Mesenchymal stem cell (in vitro differentiated cells and primary cell): Measurements from ENCODE around the gene NXPH2.
"Not testable (repeated sequence)": the region's sequence is repeated elsewhere in the genome, so short reads cannot be mapped to it uniquely, and the experiment has no call there.

ENCODE experiments used
- DNase-seq: peaks from one replicate; pipeline ENCODE4 v3.0.0-alpha.2; 2013
- H2AFZ ChIP-seq: one replicate; pipeline ENCODE4 v1.6.1; 2013; ENCODE audit warnings: low read depth, mild to moderate bottlenecking, control low read depth, inconsistent platforms, low read length, moderate library complexity
- H2AK5ac ChIP-seq: 2 replicates; pipeline ENCODE4 v1.6.1; 2013; ENCODE audit warnings: low read length, moderate library complexity, mild to moderate bottlenecking, inconsistent platforms; ENCODE audit not compliant: severe bottlenecking
- H2BK120ac ChIP-seq: one replicate; pipeline ENCODE4 v1.6.1; 2013; ENCODE audit warnings: low read depth, mild to moderate bottlenecking, inconsistent platforms, low read length, moderate library complexity
- H2BK12ac ChIP-seq, 2 experiments: one replicate each; pipeline ENCODE4 v1.6.1; 2013; ENCODE audit warnings: inconsistent platforms in 2 of 2, low read length in 2 of 2, mild to moderate bottlenecking in 2 of 2, moderate library complexity in 2 of 2, control low read depth in 1 of 2
- H2BK15ac ChIP-seq: one replicate; pipeline ENCODE4 v1.6.1; 2013; ENCODE audit warnings: mild to moderate bottlenecking, low read depth, inconsistent platforms; ENCODE audit not compliant: poor library complexity, severe bottlenecking
- H2BK5ac ChIP-seq: 2 replicates; pipeline ENCODE4 v1.6.1; 2013; ENCODE audit warnings: low read depth, mild to moderate bottlenecking, low read length, control low read depth, inconsistent platforms; ENCODE audit not compliant: poor library complexity, severe bottlenecking
- H3K14ac ChIP-seq, 2 experiments: one replicate each; pipeline ENCODE4 v1.6.1; 2013; ENCODE audit warnings: inconsistent platforms in 2 of 2, low read length in 2 of 2, control low read depth in 1 of 2, mild to moderate bottlenecking in 1 of 2, moderate library complexity in 1 of 2
- H3K18ac ChIP-seq, 2 experiments: one replicate each; pipeline ENCODE4 v1.6.1; 2013; ENCODE audit warnings: inconsistent platforms in 2 of 2, low read length in 2 of 2, control low read depth in 1 of 2, low read depth in 1 of 2, mild to moderate bottlenecking in 1 of 2
- H3K23ac ChIP-seq, 2 experiments: one replicate each; pipeline ENCODE4 v1.6.1; 2013; ENCODE audit warnings: inconsistent platforms in 2 of 2, low read length in 2 of 2, mild to moderate bottlenecking in 2 of 2, moderate library complexity in 2 of 2, control low read depth in 1 of 2
- H3K27ac ChIP-seq: 2 replicates; pipeline ENCODE4 v1.5.1; 2013; ENCODE audit warnings: mild to moderate bottlenecking, moderate library complexity, low read length, control low read depth, inconsistent platforms; ENCODE audit not compliant: poor library complexity, severe bottlenecking
- H3K27me3 ChIP-seq, 2 experiments: 2 replicates each; pipeline versions ENCODE4 v1.6.1 to v1.7.0; 2013; ENCODE audit warnings: low read length in 2 of 2, mild to moderate bottlenecking in 2 of 2, moderate library complexity in 2 of 2, control low read depth in 1 of 2, inconsistent platforms in 1 of 2; ENCODE audit not compliant: control insufficient read depth in 1 of 2, insufficient read depth in 1 of 2
- H3K36me3 ChIP-seq, 2 experiments: 2 replicates each; pipeline versions ENCODE4 v1.6.1 to v1.7.0; 2013; ENCODE audit warnings: low read length in 2 of 2, control low read depth in 1 of 2, inconsistent platforms in 1 of 2, low read depth in 1 of 2, mild to moderate bottlenecking in 1 of 2; ENCODE audit not compliant: insufficient read depth in 2 of 2, control insufficient read depth in 1 of 2
- H3K4ac ChIP-seq, 2 experiments: one replicate each; pipeline ENCODE4 v1.6.1; 2013; ENCODE audit warnings: inconsistent platforms in 2 of 2, low read length in 2 of 2, mild to moderate bottlenecking in 2 of 2, moderate library complexity in 2 of 2, control low read depth in 1 of 2, low read depth in 1 of 2
- H3K4me1 ChIP-seq: 2 replicates; pipeline ENCODE4 v1.6.1; 2013; ENCODE audit warnings: low read depth, low read length, control low read depth; ENCODE audit not compliant: control insufficient read depth, insufficient read depth
- H3K4me2 ChIP-seq: 2 replicates; pipeline ENCODE4 v1.6.1; 2013; ENCODE audit warnings: low read length, mild to moderate bottlenecking, inconsistent platforms; ENCODE audit not compliant: poor library complexity, severe bottlenecking
- H3K4me3 ChIP-seq, 2 experiments: 2 replicates each; pipeline versions ENCODE4 v1.5.1 to v1.7.0; 2013; ENCODE audit warnings: low read length in 2 of 2, mild to moderate bottlenecking in 2 of 2, control low read depth in 1 of 2, low read depth in 1 of 2; ENCODE audit not compliant: insufficient read depth in 1 of 2
- H3K79me1 ChIP-seq: replicated peaks from 2 replicates; pipeline ENCODE4 v1.6.1; 2013; ENCODE audit warnings: mild to moderate bottlenecking, control low read depth, low read length, inconsistent platforms; ENCODE audit not compliant: poor library complexity, severe bottlenecking
- H3K9ac ChIP-seq: 2 replicates; pipeline ENCODE4 v1.7.0; 2013; ENCODE audit warnings: mild to moderate bottlenecking, low read length, moderate library complexity
- H3K9me3 ChIP-seq: 2 replicates; pipeline ENCODE4 v1.7.0; 2013; ENCODE audit warnings: mild to moderate bottlenecking, low read length; ENCODE audit not compliant: control insufficient read depth
- H4K8ac ChIP-seq: one replicate; pipeline ENCODE4 v1.6.1; 2013; ENCODE audit warnings: inconsistent platforms, mild to moderate bottlenecking, low read length, moderate library complexity
- H4K91ac ChIP-seq: one replicate; pipeline ENCODE4 v1.6.1; 2013; ENCODE audit warnings: mild to moderate bottlenecking, low read length, inconsistent platforms
- WGBS: methylation state at CpG from one replicate; pipeline ENCODE4 v1.1.7; 2013; ENCODE audit warnings: mixed read lengths; 5-methylcytosine and 5-hydroxymethylcytosine counted together

NXPH2 gene

GRCh38 chr2:138744713-138745112 lies 35.5 kb downstream of the NXPH2 start:
- Histone ChIP-seq H3K4me1 (no peaks in the 10 kb centered on the region), H3K23ac (no peak overlapping the region), H3K4me2 (no peak overlapping the region), H4K8ac (no peak overlapping the region), H2BK5ac (no peak overlapping the region), H2BK15ac (no peak overlapping the region), H2BK12ac (no peak overlapping the region), H3K14ac (no peak overlapping the region), H2AFZ (no peak overlapping the region), H3K4ac (no peak overlapping the region), H3K27me3 (no peaks in the 10 kb centered on the region), H2BK120ac (no peak overlapping the region), H3K9me3 (no peaks in the 10 kb centered on the region), H3K36me3 (no peaks in the 10 kb centered on the region), H3K18ac (no peak overlapping the region), H3K79me1 (no peaks in the 10 kb centered on the region), H2AK5ac (no peak overlapping the region), H3K9ac (no peak overlapping the region), H4K91ac (no peak overlapping the region), H3K4me3 (no peak overlapping the region), H3K27ac (no peak overlapping the region)
- no peak for DNase-seq
- 34% methylated on average over 3 of the region's 3 CpGs for WGBS

- Histone ChIP-seq H3K27me3 (no peaks in the 10 kb centered on the region), H3K4ac (no peak overlapping the region), H2BK12ac (no peak overlapping the region), H3K14ac (no peak overlapping the region), H3K4me3 (no peak overlapping the region), H2AFZ (no peak overlapping the region), H4K8ac (no peak overlapping the region), H3K23ac (no peak overlapping the region), H3K18ac (no peak overlapping the region), H3K4me1 (no peaks in the 10 kb centered on the region), H4K91ac (no peak overlapping the region), H2BK15ac (no peak overlapping the region), H3K36me3 (no peaks in the 10 kb centered on the region), H3K9ac (no peak overlapping the region), H2AK5ac (no peak overlapping the region), H3K9me3 (peaks cover under 1% of the 10 kb centered on the region), H2BK5ac (no peak overlapping the region), H3K27ac (no peak overlapping the region), H2BK120ac (no peak overlapping the region), H3K4me2 (no peak overlapping the region), H3K79me1 (no peaks in the 10 kb centered on the region)
- WGBS = 70% methylated on average over 2 of the region's 4 CpGs
- DNase-seq = no peak
Observed at GRCh38 chr2:138742441-138743057, 37.6 kb downstream of the NXPH2 start.

- Histone ChIP-seq H3K4me1 (no peaks in the 10 kb centered on the region), H3K4ac (no peak overlapping the region), H2BK5ac (no peak overlapping the region), H3K4me3 (no peak overlapping the region), H2AFZ (no peak overlapping the region), H3K36me3 (no peaks in the 10 kb centered on the region), H3K18ac (no peak overlapping the region), H3K14ac (no peak overlapping the region), H3K9ac (no peak overlapping the region), H3K79me1 (no peaks in the 10 kb centered on the region), H2AK5ac (no peak overlapping the region), H3K27me3 (no peaks in the 10 kb centered on the region), H4K91ac (no peak overlapping the region), H2BK120ac (no peak overlapping the region), H2BK12ac (no peak overlapping the region), H3K9me3 (peaks cover 4% of the 10 kb centered on the region), H3K23ac (no peak overlapping the region), H2BK15ac (no peak overlapping the region), H3K27ac (no peak overlapping the region), H4K8ac (no peak overlapping the region), H3K4me2 (no peak overlapping the region)
- WGBS = 95% methylated on average over 2 of the region's 2 CpGs
- no peak for DNase-seq
Observed at GRCh38 chr2:138741851-138742250, 38.3 kb downstream of the NXPH2 start.

GRCh38 chr2:138737009-138737554 lies 43.1 kb downstream of the NXPH2 start:
- H3K79me1 ChIP-seq, H3K27ac ChIP-seq, H3K4me1 ChIP-seq, H2BK120ac ChIP-seq, H2BK12ac ChIP-seq, H3K23ac ChIP-seq, H2BK15ac ChIP-seq, H3K36me3 ChIP-seq, H3K4ac ChIP-seq, H2BK5ac ChIP-seq, H3K27me3 ChIP-seq, H4K91ac ChIP-seq, H3K4me3 ChIP-seq, H2AK5ac ChIP-seq, H3K4me2 ChIP-seq, H3K18ac ChIP-seq, H3K14ac ChIP-seq, DNase-seq, H2AFZ ChIP-seq, H4K8ac ChIP-seq, H3K9ac ChIP-seq: not testable (repeated sequence)
- 92% methylated on average over 2 of the region's 3 CpGs for WGBS
- peaks cover 14% of the 10 kb centered on the region for H3K9me3 ChIP-seq
